Spleen (tissue), 11 donors: ENCODE results near the gene RAPGEF4. TPM values are rescaled to one million over a fixed set of nuclear protein-coding genes. Genes with fewer than 3 reads are reported as not detected.

Source experiments
- DNase-seq: peaks from one replicate; pipeline ENCODE4 v3.0.0-alpha.2; 2020
- H3K27ac ChIP-seq, 8 donors: fragments of 200-600 bp; sonication (generic) in 7 of 8; 1 replicate in 4 of 8; 2 replicates in 4 of 8; pipeline versions ENCODE4 v1.5.0 to v1.8.0; 2016 to 2021; ENCODE audit warnings: inconsistent platforms in 4 of 8, mild to moderate bottlenecking in 4 of 8, moderate library complexity in 1 of 8
- H3K27me3 ChIP-seq, 7 donors: fragments of 200-600 bp; sonication (generic) in 6 of 7; replicated peaks in 1 of 7; 1 replicate in 4 of 7; 2 replicates in 3 of 7; pipeline versions ENCODE4 v1.5.0 to v1.8.0; 2016 to 2021; ENCODE audit warnings: inconsistent platforms in 3 of 7, mild to moderate bottlenecking in 1 of 7
- H3K36me3 ChIP-seq, 6 donors: fragments of 200-600 bp; sonication (generic) in 5 of 6; 1 replicate in 4 of 6; 2 replicates in 2 of 6; pipeline versions ENCODE4 v1.5.0 to v1.8.0; 2016 to 2021; ENCODE audit warnings: inconsistent platforms in 2 of 6
- H3K4me1 ChIP-seq, 6 donors: fragments of 200-600 bp; sonication (generic) in 5 of 6; 1 replicate in 3 of 6; 2 replicates in 3 of 6; pipeline versions ENCODE4 v1.5.0 to v1.8.0; 2016 to 2021; ENCODE audit warnings: inconsistent platforms in 3 of 6
- H3K4me3 ChIP-seq, 8 donors: fragments of 200-600 bp; sonication (generic) in 7 of 8; 1 replicate in 4 of 8; 2 replicates in 4 of 8; pipeline versions ENCODE4 v1.5.0 to v1.8.0; 2016 to 2021; ENCODE audit warnings: inconsistent platforms in 4 of 8, mild to moderate bottlenecking in 4 of 8, moderate library complexity in 2 of 8
- H3K9me3 ChIP-seq, 8 donors: fragments of 200-600 bp; sonication (generic) in 7 of 8; 1 replicate in 4 of 8; 2 replicates in 4 of 8; pipeline versions ENCODE4 v1.5.0 to v1.8.0; 2016 to 2021; ENCODE audit warnings: inconsistent platforms in 4 of 8
- CTCF ChIP-seq, 11 experiments: fragments of 200-600 bp in 7 of 11; fragments of 450-650 bp in 4 of 11; sonication (generic) in 4 of 11; IDR thresholded peaks in 8 of 11; conservative IDR thresholded peaks in 3 of 11; 1 replicate in 7 of 11; 2 replicates in 4 of 11; pipeline versions ENCODE4 v1.4.0 to v1.8.0; 2016 to 2021; ENCODE audit warnings: antibody characterized with exemption in 11 of 11, inconsistent platforms in 4 of 11, mild to moderate bottlenecking in 1 of 11
- POLR2A ChIP-seq, 3 donors: fragments of 450-650 bp; IDR thresholded peaks; one replicate each; pipeline ENCODE4 v1.5.1; 2017; ENCODE audit warnings: antibody characterized with exemption in 3 of 3, mild to moderate bottlenecking in 1 of 3
- POLR2AphosphoS5 ChIP-seq, 3 donors: sonication (generic); formaldehyde crosslinking; IDR thresholded peaks; one replicate each; pipeline ENCODE4 v1.5.1; 2017; ENCODE audit warnings: antibody characterized with exemption in 3 of 3
- WGBS, 5 donors: extraction: QIAGEN DNeasy Blood & Tissue Kit in 3 of 5; methylation state at CpG; one replicate each; pipeline versions ENCODE4 v1.1.5 to v1.1.7; 2013 to 2018; 5-methylcytosine and 5-hydroxymethylcytosine counted together
- intact Hi-C: fragments of 100-400 bp; cut with DNase I; formaldehyde crosslinking; loops from one replicate; pipeline ENCODE4 v1.15.0; 2023; ENCODE audit warnings: low total_unique reads
- polyA plus RNA-seq, 3 donors: library from polyadenylated mRNA; stranded (reverse); fragments of 200-250 nt; gene quantifications; one replicate each; pipeline ENCODE4 v1.2.1, GENCODE V29; 2013
- total RNA-seq, 7 donors: library from RNA; depleted of rRNA in 3 of 7; stranded (reverse); fragments of >200 nt in 3 of 7; fragmentation: NEBNext Ultra II Directional in 4 of 7; extraction: Animal tissue kit (Norgen Biotek cat#: 25700) in 4 of 7; gene quantifications; one replicate each; pipeline versions ENCODE4 v1.1.0 to v1.2.1, GENCODE V29; 2016 to 2021
- donor health status: healthy with polysubstance abuse.
- donor health status: DM: no; HTN: no; CAD: no; lungs with moderate emphysema.
- donor health status: DM: no; HTN: no; CAD: no.
- donor health status: Bipolar disorder and iron deficiency.
- donor health status: healthy.
- donor health status: DM: no; HTN: no; CAD: no.
- donor health status: DM: yes; HTN: yes; CAD: no.

RAPGEF4 gene
- total and polyA plus RNA-seq, 10 donors, result 0.52 to 11.0 (median 1.9) TPM

DNA sequence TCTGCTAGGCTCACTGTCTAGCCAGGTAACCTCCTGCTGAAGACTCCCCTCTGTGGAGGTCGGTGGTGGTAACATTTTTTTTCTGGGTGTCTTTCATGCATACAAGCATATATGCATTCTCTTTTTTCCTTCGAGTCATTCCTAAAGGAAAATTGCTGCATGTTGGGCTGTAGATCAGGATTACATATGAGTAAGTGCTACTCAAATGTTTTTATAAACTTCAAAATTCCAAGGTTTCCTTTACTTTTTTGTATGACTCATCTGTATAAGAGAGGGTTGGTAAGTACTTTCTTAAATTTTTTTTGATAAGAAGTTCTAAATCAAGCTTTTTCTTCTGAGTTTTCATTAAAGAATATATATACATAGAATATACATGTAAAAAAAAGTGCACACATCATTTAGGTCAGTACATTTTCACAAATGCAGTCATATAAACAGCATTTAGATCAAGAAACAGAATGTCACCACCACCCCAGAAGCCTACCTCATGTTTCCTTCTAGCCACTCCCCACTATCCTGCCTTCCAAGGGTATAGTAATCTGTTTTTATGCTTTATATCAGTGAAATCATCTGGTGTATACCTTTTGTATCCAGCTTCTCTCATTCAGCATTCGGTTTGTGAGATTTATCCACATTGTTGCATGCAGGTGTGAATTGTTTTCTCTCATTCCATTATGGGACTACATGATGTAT lies 212.0 kb downstream of the RAPGEF4 start:
- Histone ChIP-seq H3K4me3 (no peak overlapping the region), H3K27me3 (peaks cover 0 to 4% (median 0%) of the 10 kb centered on the region in 7 donors), H3K9me3 (no peaks in the 10 kb centered on the region), H3K27ac (no peak overlapping the region), H3K36me3 (no peaks in the 10 kb centered on the region), H3K4me1 (no peaks in the 10 kb centered on the region)
- 76 to 91% (median 87%) methylated on average over 3 of the region's 3 CpGs for WGBS, 5 donors
- TF ChIP-seq POLR2A (IDR thresholded peaks at IDR 0.05) (no peak), POLR2AphosphoS5 (IDR thresholded peaks at IDR 0.05) (no peak), CTCF (IDR thresholded peaks at IDR 0.05 in 8 of 11, conservative IDR thresholded peaks at IDR 0.05 in 3 of 11) (no peak)
- no peak for DNase-seq
- intact Hi-C loops, result no loop called here

DNA sequence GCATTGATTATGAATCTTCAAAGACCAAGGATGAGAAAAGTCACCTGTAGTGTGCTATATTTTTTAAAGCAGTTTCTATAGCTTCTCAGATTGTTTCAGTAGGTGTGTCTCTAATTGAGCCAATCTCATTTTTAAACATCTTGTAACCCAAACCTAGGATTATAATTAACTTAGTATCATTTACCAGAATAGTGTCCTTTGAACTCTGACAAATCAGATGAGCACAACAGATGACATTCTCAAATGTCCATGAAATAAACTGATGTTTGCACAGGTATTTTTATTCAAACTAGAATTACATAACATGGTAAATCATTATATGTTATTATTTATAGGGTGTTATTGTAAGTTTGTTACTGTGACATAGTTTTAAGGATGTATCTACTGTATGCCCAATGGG lies 213.9 kb downstream of the RAPGEF4 start:
- DNase-seq, result no peak
- TF ChIP-seq POLR2AphosphoS5 (IDR thresholded peaks at IDR 0.05) (no peak), CTCF (IDR thresholded peaks at IDR 0.05 in 8 of 11, conservative IDR thresholded peaks at IDR 0.05 in 3 of 11) (no peak), POLR2A (IDR thresholded peaks at IDR 0.05) (no peak)
- H3K4me1 ChIP-seq, result no peaks in the 10 kb centered on the region
- no peaks in the 10 kb centered on the region for H3K36me3 ChIP-seq
- no peaks in the 10 kb centered on the region for H3K27me3 ChIP-seq
- H3K27ac ChIP-seq, result no peak overlapping the region
- intact Hi-C loops, result no loop called here
- H3K9me3 ChIP-seq, result no peaks in the 10 kb centered on the region
- H3K4me3 ChIP-seq, result no peak overlapping the region

- H3K4me1 ChIP-seq, result no peaks in the 10 kb centered on the region
- DNase-seq, result no peak
- no peaks in the 10 kb centered on the region for H3K9me3 ChIP-seq
- H3K4me3 ChIP-seq, result no peak overlapping the region
- TF ChIP-seq CTCF (IDR thresholded peaks at IDR 0.05 in 8 of 11, conservative IDR thresholded peaks at IDR 0.05 in 3 of 11), result no peak
- no peak for TF ChIP-seq POLR2A (IDR thresholded peaks at IDR 0.05)
- H3K27ac ChIP-seq, result no peak overlapping the region
- H3K36me3 ChIP-seq, result no peaks in the 10 kb centered on the region
- no peaks in the 10 kb centered on the region for H3K27me3 ChIP-seq
- intact Hi-C loops, result no loop called here
These were observed 214.9 kb downstream of the RAPGEF4 start for GRCh38 chr2:172950565-172950964.

DNA sequence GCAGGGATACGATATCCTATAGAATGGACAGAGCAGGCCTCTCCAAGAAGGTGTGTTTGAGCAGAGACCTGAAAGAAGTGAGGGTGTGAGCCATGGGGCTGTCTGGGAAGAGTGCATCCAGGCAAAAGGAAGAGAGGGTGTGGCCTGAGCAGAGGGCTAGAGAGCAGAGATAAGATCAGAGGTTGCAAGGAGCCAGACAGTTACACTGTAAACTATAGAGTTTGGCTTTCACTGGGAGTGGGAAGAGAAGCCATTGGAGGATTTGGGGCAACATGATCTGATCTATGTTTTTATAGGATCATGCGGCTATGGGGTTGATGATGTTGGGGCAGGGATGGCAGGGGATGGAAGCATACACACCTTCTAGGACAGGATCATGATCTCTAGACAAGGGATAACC lies 215.9 kb downstream of the RAPGEF4 start:
- Histone ChIP-seq H3K27ac (no peak overlapping the region), H3K9me3 (no peaks in the 10 kb centered on the region), H3K27me3 (no peaks in the 10 kb centered on the region), H3K4me3 (no peak overlapping the region), H3K36me3 (no peaks in the 10 kb centered on the region), H3K4me1 (no peaks in the 10 kb centered on the region)
- 88 to 98% (median 94%) methylated on average over 2 of the region's 2 CpGs for WGBS, 5 donors
- intact Hi-C loops, result no loop called here
- no peak for DNase-seq
- no peak for TF ChIP-seq POLR2AphosphoS5 (IDR thresholded peaks at IDR 0.05)
- TF ChIP-seq POLR2A (IDR thresholded peaks at IDR 0.05), result no peak
- TF ChIP-seq CTCF (IDR thresholded peaks at IDR 0.05 in 8 of 11, conservative IDR thresholded peaks at IDR 0.05 in 3 of 11), result no peak
